Measurements from ENCODE around the gene SP9. TPM values are rescaled to one million over a fixed set of nuclear protein-coding genes. Genes with fewer than 3 reads are reported as not detected.

Gene SP9
- polyA plus RNA-seq (2013, experiment 1 of 2; ENCODE audit: insufficient read length) = 4.0 TPM
- 3.5 TPM for polyA plus RNA-seq (2013, experiment 2 of 2; ENCODE audit: insufficient read length)

- DNase-seq = peak; percentile 94
These were observed at the start of gene SP9 for GRCh38 chr2:174334781-174335251. Gene SP9, plus strand, starts transcription at chr2:174334954. Its CDS starts 139 bp downstream, at chr2:174335093.

DNA sequence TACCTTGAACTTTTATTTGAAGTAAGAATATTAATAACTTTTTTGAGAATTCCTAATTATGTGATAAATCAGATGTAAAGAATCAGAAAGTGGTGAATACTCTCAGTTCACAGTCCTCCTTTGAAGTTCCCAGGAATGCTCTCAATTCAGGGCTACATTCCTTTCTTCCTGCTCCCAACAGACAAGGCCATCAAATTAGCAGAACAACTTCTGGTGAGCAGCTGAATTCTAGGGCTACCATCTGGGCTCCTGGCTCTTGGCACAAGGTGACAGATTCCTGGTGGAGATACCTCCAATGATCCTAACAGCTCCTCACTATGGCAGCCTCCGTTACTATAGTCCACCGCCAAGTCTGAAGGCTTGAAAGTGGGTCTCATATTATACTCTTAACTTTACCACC, 48.6 kb upstream of the SP9 start:
- DNase-seq = peak; percentile 9

DNA sequence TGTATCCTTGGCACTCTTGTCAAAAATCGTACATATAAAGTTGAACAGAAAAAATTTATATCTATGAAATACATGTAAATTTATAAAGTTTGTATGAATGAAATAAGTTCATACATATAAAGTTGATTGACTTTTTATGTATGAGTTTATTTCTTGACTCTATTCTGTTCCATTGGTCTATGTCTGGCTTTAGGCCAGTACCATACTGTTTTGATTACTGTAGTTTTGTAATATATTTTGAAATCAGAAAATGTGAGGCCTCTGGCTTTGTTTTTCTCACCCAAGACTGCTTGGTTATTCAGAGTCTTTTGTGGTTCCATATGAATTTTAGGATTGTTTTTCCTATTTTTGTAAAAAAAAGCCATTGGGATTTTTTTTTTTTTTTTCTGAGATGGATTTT, 41.8 kb upstream of the SP9 start:
- DNase-seq = no peak

- DNase-seq = peak; percentile 21
These were observed 34.6 kb upstream of the SP9 start for GRCh38 chr2:174300114-174300513.

DNA sequence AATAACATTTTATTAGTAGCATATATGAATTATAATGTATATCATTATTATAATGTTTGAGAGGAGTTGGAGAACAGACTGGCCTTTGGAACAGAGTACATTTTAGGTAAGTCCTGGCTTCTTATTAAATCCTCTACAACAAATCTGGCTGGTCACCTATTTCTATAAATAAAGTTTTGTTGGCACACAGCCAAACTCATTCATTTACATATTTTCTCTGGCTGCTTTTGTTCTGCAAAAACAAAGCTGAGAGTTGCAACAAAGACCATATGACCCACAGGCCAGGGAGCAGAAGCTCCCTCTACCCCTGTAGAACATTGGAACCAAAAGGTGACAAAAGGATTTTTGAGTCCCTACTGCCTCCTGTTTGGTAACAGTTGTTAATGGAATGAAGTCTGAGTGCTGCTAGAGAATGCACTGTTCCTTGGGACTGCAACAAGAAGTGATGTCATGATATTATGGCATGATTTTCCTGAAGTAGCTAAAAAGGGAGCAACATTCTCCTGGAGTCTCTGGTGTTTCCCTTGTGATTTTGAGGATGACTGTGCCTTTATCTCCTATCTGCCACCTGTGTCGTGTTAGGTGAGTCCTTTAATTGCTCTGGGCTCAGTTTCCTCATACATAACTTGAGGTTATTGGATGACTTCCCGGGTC, 22.0 kb upstream of the SP9 start:
- DNase-seq = no peak

DNA sequence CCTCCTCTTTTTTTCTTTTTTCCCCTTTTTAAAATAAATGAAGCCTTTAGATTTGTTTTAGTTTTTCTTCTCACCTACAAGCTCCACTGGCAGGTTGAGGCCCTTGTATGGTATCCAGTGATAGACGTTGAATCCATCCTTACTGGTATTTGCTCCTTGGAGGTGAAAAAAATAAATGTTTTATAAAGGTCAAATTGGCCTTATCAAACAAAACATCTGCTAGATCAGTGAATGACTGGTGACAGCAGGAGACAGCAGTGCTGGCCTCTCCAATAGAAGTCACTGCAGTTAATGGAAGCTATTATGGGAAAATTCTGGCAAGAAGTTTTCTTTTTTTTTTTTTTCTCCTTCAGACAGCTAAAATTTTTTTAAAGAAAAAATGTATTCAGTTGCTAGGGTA, 12.6 kb upstream of the SP9 start:
- DNase-seq = no peak

GRCh38 chr2:174322746-174323145, 12.0 kb upstream of the SP9 start:
- peak; percentile 84 for DNase-seq

- DNase-seq = no peak
These were observed 10.2 kb upstream of the SP9 start for GRCh38 chr2:174324530-174324929.

DNA sequence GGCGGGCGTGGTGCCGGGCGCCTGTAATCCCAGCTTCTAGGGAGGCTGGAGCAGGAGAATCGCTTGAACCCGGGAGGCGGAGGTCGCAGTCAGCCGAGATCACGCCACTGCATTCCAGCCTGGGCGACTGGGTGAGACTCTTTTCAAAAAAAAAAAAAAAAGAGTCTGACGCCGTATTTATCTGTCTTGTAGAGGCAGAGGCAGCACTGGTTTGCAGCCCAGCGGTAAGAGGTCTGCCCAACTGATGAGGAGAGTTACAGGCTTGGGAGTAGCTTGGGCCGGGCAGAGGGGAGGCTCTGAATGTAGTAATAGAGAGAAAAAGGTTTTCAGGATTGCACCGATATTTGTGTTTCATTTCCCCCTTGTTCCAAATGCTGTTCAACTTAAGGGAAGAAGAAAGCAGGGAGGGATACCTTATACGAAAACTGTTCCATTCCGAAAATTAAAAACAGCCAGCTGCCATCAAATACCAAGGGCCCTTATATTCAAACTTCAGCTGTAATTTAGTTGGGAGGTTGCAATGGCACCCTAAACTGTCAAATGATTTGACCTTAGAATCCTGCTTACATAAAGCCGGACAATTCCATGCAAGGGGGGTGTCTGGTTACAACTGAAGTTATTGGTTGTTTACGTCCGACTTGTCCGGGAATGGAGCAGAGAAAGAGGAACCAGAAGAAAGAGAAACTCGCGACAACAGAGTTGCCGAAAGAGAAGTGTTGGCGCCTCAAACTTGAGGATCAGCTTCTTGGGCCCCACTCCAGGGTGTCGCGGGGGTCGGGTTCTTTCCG, 9.2 kb upstream of the SP9 start:
- DNase-seq = peak; percentile 52

GRCh38 chr2:174326161-174327020, 8.4 kb upstream of the SP9 start:
- peak; percentile 68 for DNase-seq

DNA sequence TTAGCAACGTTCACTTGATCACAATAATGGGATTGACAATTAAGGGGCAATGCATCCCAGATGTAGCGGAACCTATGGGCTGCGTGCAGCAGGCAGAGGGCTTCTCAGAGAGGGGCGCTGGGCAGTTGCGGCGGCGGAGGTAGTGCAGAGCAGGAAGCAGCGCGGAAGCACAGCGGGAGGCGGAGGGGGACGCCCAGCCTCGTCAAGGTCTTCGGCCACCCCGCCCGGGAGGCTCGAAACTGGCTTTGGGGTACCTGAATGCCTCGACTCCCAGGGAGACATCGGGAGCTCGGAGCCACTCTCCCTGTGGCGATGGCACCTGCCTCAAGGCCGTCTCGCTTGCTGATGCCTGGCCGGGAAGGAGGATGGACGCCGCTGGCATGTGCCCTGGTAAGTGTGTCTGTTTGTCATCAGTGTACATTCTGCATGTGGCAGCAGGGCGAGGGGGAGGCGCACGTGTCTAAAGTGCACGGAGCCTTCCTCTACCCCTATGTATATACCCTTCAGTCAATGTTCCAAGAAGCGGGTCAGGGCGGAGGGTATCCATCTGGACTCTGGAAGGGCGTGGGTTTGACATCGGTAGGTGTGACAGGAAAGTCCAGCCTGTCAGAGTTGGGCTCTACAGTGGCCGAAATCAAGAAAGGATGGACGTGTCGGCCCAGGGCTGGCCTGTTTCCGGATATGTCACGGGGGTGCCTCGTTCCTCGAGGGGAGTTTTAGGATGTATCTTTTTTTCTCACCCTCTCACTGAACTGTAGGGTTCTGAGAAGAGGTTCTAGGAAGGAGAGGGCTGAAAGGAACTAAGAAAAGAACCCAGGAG, 7.5 kb upstream of the SP9 start:
- no peak for DNase-seq

GRCh38 chr2:174327841-174328113, 7.0 kb upstream of the SP9 start:
- no peak for DNase-seq

DNA sequence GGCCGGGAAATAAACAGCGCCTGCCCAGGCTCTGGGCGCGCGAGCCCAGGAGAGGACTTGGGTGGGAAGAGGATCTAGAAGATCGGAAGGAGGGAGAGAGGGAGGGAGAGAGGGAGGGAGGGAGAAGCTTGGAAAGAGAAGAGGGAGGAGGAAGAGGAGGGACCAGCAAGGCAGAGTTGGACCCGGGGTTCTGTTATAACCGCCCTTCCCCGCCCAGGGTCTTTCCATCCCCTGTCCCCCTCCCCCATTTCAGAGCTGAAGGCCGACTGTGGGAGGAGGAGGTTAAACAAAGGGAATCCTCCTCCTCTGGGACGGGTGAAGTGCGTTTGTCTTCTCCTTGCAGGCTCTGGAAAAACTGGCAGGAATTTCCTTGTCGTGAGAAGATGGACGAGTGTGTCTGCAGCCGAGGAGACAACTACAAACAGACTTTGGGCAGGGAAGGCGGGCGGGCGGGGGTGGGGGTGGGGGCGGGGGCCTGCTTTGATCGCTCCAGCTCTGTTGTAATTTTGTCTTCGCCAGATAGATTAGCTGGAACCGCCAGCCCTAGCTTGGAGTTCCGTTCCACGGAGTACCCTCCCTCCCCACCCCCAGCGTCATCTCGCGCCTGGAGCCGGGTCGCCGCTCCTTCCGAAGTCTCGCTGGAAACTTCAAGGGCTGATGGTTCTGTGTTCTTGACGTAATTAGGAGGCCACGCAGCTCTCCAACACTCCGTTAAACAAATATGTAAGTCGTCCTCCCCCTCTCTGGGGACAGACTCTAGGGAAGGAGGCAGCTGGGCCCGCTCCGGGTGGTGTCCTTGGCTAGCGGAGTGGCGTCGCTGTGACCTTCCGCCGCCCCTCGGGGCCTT, 6.4 kb upstream of the SP9 start:
- peak; percentile 58 for DNase-seq

- no peak for DNase-seq
These were observed 5.6 kb upstream of the SP9 start for GRCh38 chr2:174328961-174329715.

GRCh38 chr2:174330945-174331594, 3.7 kb upstream of the SP9 start:
- no peak for DNase-seq

DNA sequence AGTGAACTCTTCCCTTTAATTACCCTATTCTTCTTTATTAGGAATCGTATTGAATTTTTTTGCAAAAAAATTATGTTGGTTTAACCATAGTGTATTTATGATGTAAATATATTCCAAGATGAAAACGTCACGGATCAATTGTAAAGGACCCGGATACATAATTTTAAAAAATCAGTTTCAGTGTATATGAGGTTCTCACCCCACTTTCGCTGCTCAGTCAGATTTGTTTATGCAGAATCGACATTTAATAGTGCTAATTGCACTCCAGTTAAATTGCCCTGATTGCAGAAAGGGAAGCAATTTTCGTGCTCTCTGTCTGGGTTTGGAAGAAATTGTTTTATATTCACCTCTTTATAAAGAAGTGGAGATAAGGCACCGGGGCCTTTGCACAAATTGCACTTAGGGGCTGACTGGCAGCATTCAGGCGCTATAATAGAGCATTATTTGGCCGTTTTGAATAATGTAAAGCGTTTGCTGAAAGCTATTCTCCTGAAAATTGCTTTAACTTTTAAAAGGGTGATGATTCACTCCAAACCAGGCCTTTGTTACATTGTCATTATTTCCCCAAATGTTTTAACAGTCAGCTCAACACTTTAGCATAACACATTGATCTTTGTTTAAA, 3.0 kb upstream of the SP9 start:
- no peak for DNase-seq

GRCh38 chr2:174332217-174332963, 2.4 kb upstream of the SP9 start:
- no peak for DNase-seq

DNA sequence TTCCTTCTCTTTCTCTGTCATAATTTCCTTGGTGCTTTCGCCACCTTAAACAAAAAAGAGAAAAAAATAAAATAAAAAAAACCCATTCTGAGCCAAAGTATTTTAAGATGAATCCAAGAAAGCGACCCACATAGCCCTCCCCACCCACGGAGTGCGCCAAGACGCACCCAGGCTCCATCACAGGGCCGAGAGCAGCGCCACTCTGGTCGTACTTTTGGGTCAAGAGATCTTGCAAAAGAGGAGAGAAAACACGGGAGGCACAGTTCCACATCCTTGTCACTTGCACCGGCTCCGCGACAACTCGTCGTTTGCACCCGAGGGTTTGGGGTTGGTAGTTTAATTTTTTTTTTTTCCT, 1.8 kb upstream of the SP9 start:
- DNase-seq = no peak

All from fibroblast of skin of abdomen (primary cell).